Prostate gland (tissue), 2 donors: ENCODE data around the gene TEP1. TPM values are rescaled to one million over a fixed set of nuclear protein-coding genes. Genes with fewer than 3 reads are reported as not detected.
A peak's percentile ranks its signal among the peaks of the same experiment; 100 is the strongest.
"Not testable (repeated sequence)": the region's sequence is repeated elsewhere in the genome, so short reads cannot be mapped to it uniquely, and the experiment has no call there.

ENCODE experiments used
- DNase-seq: peaks from one replicate; pipeline ENCODE4 v3.0.0-alpha.2; 2019; ENCODE audit warnings: low spot score
- H3K27ac ChIP-seq, 2 donors: fragments of 200-600 bp; sonication (generic); 2 replicates each; pipeline ENCODE4 v1.5.1; 2017 to 2019
- H3K27me3 ChIP-seq: fragments of 200-600 bp; sonication (generic); replicated peaks from 2 replicates; pipeline ENCODE4 v1.5.1; 2019; ENCODE audit not compliant: insufficient read depth
- H3K36me3 ChIP-seq, 2 donors: fragments of 200-600 bp; sonication (generic); 1 replicate in 1 of 2; 2 replicates in 1 of 2; pipeline versions ENCODE4 v1.5.1 to v1.8.1; 2017 to 2019
- H3K4me1 ChIP-seq: fragments of 200-600 bp; sonication (generic); replicated peaks from 2 replicates; pipeline ENCODE4 v1.5.1; 2019
- H3K4me3 ChIP-seq, 2 donors: fragments of 200-600 bp; sonication (generic); 2 replicates each; pipeline ENCODE4 v1.5.1; 2017 to 2019
- H3K9me3 ChIP-seq: fragments of 200-600 bp; sonication (generic); 2 replicates; pipeline ENCODE4 v1.5.1; 2017
- POLR2A ChIP-seq: fragments of 450-650 bp; IDR thresholded peaks from one replicate; pipeline ENCODE4 v1.6.1; 2016; ENCODE audit warnings: antibody characterized with exemption, mild to moderate bottlenecking
- POLR2AphosphoS5 ChIP-seq: sonication (generic); formaldehyde crosslinking; IDR thresholded peaks from one replicate; pipeline ENCODE4 v1.6.1; 2017; ENCODE audit warnings: antibody characterized with exemption
- WGBS: methylation state at CpG from one replicate; pipeline ENCODE4 v1.1.5; 2018; 5-methylcytosine and 5-hydroxymethylcytosine counted together
- intact Hi-C: fragments of 100-400 bp; cut with DNase I; formaldehyde crosslinking; loops from one replicate; pipeline ENCODE4 v1.14.2; 2022
- total RNA-seq, 2 donors: library from RNA; depleted of rRNA; stranded (reverse); fragments of >200 nt; gene quantifications; one replicate each; pipeline ENCODE4 v1.1.0, GENCODE V29; 2016
- TF ChIP-seq, protein P1 (sequence below), 4 experiments: fragments of 200-600 bp in 2 of 4; fragments of 450-650 bp in 2 of 4; sonication (generic) in 2 of 4; IDR thresholded peaks; 1 replicate in 3 of 4; 2 replicates in 1 of 4; pipeline ENCODE4 v1.5.1; 2016 to 2019; ENCODE audit warnings: antibody characterized with exemption in 4 of 4, mild to moderate bottlenecking in 2 of 4, moderate library complexity in 2 of 4

Gene TEP1
- total RNA-seq, 2 donors from 2014 or later: 25.8 to 31.0 TPM

- Histone ChIP-seq H3K36me3 (no peaks in the 10 kb centered on the region), H3K27ac (no peak overlapping the region), H3K9me3 (no peaks in the 10 kb centered on the region), H3K27me3 (no peaks in the 10 kb centered on the region), H3K4me3 (no peak overlapping the region), H3K4me1 (no peaks in the 10 kb centered on the region)
- WGBS: 89% methylated on average over 1 of the region's 1 CpG
- DNase-seq: no peak
- TF ChIP-seq POLR2AphosphoS5: no peak
- TF ChIP-seq, protein P1, sequence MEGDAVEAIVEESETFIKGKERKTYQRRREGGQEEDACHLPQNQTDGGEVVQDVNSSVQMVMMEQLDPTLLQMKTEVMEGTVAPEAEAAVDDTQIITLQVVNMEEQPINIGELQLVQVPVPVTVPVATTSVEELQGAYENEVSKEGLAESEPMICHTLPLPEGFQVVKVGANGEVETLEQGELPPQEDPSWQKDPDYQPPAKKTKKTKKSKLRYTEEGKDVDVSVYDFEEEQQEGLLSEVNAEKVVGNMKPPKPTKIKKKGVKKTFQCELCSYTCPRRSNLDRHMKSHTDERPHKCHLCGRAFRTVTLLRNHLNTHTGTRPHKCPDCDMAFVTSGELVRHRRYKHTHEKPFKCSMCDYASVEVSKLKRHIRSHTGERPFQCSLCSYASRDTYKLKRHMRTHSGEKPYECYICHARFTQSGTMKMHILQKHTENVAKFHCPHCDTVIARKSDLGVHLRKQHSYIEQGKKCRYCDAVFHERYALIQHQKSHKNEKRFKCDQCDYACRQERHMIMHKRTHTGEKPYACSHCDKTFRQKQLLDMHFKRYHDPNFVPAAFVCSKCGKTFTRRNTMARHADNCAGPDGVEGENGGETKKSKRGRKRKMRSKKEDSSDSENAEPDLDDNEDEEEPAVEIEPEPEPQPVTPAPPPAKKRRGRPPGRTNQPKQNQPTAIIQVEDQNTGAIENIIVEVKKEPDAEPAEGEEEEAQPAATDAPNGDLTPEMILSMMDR (IDR thresholded peaks at IDR 0.05): no peak
- TF ChIP-seq POLR2A: no peak
- intact Hi-C loops: no loop called here
Measured at GRCh38 chr14:20345366-20345765, 67.9 kb downstream of the TEP1 start.

DNA sequence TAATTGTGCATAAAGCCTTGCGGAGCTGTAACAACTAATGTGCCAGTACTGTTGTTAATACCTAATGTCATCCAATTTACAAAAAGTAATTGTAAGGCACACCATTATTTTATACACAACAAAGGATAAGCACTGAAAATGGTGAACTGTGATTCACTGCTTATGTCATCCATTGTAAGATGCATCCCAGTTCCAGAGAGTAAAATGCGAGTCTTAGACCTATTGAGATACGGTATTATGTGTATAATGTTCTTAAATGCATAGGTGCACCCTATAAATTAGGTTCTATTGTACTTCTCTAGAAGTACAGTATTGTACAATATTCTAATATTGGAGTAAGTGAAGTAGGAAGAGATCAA lies 69.5 kb downstream of the TEP1 start:
- intact Hi-C loops: loop anchor here (2.0 kb wide), 2 partner anchors 111 to 341 kb away; partner anchors contain the start of genes APEX1, OSGEP and RNASE4
- Histone ChIP-seq H3K9me3 (no peaks in the 10 kb centered on the region), H3K4me3 (peak overlapping the region; percentile 56 to 68), H3K36me3 (no peaks in the 10 kb centered on the region), H3K27me3 (no peaks in the 10 kb centered on the region), H3K27ac (peak overlapping the region; percentile 89), H3K4me1 (no peaks in the 10 kb centered on the region)
- DNase-seq: no peak
- 2% methylated on average over 3 of the region's 3 CpGs for WGBS
- TF ChIP-seq, protein P1 (IDR thresholded peaks at IDR 0.05): no peak
- TF ChIP-seq POLR2A: no peak
- TF ChIP-seq POLR2AphosphoS5: no peak

- DNase-seq: peak; percentile 95
- WGBS: under 1% methylated on average over 50 of the region's 50 CpGs
- Histone ChIP-seq H3K27ac (peak within 1 kb of the TSS; percentile 89), H3K27me3 (no peaks in the 10 kb centered on the region), H3K9me3 (no peaks in the 10 kb centered on the region), H3K4me3 (peak within 1 kb of the TSS; percentile 56 to 68), H3K36me3 (no peaks in the 10 kb centered on the region), H3K4me1 (no peaks in the 10 kb centered on the region)
- intact Hi-C loops: loop anchor here (2.0 kb wide), 2 partner anchors 112 to 342 kb away; partner anchors contain the start of genes APEX1, OSGEP and RNASE4
- peak; percentile 99 for TF ChIP-seq POLR2AphosphoS5
- TF ChIP-seq, protein P1 (IDR thresholded peaks at IDR 0.05): peak in 2 of 4 experiments; percentile 18 to 27
- peak; percentile 65 for TF ChIP-seq POLR2A
Measured at GRCh38 chr14:20343092-20343861, 70.0 kb downstream of the TEP1 start, which contains the start of gene PARP2. Gene PARP2, plus strand, starts transcription at chr14:20343635. Its CDS starts 7 bp downstream, at chr14:20343642.

- WGBS: 52% methylated on average over 2 of the region's 2 CpGs
- no peak for DNase-seq
- no peaks in the 10 kb centered on the region for H3K9me3 ChIP-seq
- no peaks in the 10 kb centered on the region for H3K27me3 ChIP-seq
- no peaks in the 10 kb centered on the region for H3K36me3 ChIP-seq
- H3K4me1 ChIP-seq: no peaks in the 10 kb centered on the region
- peak overlapping the region; percentile 89 for H3K27ac ChIP-seq
- TF ChIP-seq POLR2AphosphoS5 (no peak), POLR2A (no peak)
- TF ChIP-seq, protein P1 (IDR thresholded peaks at IDR 0.05): no peak
- intact Hi-C loops: loop anchor here (2.0 kb wide), 2 partner anchors 113 to 343 kb away; partner anchors contain the start of genes APEX1, OSGEP and RNASE4
- peak overlapping the region in 1 of 2 donors; percentile 56 for H3K4me3 ChIP-seq
Measured at GRCh38 chr14:20341646-20342045, 71.7 kb downstream of the TEP1 start.

- H3K4me1 ChIP-seq, intact Hi-C loops, H3K4me3 ChIP-seq, H3K36me3 ChIP-seq, H3K9me3 ChIP-seq, DNase-seq, H3K27ac ChIP-seq, H3K27me3 ChIP-seq: not testable (repeated sequence)
- WGBS: 94% methylated on average over 4 of the region's 4 CpGs
Measured at GRCh38 chr14:20341032-20341431, 72.3 kb downstream of the TEP1 start.
